Stimulated activated CD8-positive, alpha-beta memory T cell treated with anti-CD3 and anti-CD28 coated beads, Interleukin-4, amount 100 ng/mL, for 24 hours (primary cell): ENCODE measurements around the gene ATG7.
"Not testable (repeated sequence)": the region's sequence is repeated elsewhere in the genome, so short reads cannot be mapped to it uniquely, and the experiment has no call there.

Experiments
- DNase-seq: peaks from one replicate; pipeline ENCODE4 v3.0.0-alpha.2; 2020; ENCODE audit warnings: low read depth

ATG7 gene

GRCh38 chr3:11434563-11435096, 162.4 kb downstream of the ATG7 start:
- no peak for DNase-seq

DNA sequence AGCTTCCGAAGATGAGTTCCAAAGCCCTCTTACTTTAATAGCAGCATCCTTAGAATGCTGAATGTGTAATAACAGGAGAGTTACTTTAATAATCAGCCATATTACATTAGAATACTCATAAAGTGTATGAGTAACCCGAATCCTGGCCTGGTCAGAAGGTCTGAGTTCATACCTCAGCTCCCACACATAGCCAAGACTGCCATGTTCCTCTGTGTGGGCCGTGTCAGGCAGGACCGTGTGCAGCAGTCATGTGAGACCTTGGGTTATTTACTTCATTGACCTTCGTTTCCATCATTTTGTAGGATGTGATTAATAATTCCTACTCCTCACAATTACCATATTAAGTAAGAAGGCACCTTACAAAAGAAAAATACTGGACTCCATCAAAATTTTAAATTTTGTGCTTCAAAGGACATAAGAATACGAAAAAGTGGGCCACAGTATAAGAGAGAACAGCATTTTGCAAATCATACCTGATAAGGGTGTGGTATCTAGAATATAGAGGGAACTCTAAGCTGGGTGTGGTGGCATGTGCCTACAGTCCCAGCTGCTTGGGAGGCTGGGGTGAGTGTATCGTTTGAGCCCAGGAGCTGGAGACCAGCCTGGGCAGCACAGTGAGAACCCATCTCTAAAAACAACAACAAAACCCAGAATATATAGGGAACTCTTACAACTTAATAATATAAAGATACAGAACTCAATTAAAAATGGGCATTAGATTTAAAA, 163.4 kb downstream of the ATG7 start:
- no peak for DNase-seq

DNA sequence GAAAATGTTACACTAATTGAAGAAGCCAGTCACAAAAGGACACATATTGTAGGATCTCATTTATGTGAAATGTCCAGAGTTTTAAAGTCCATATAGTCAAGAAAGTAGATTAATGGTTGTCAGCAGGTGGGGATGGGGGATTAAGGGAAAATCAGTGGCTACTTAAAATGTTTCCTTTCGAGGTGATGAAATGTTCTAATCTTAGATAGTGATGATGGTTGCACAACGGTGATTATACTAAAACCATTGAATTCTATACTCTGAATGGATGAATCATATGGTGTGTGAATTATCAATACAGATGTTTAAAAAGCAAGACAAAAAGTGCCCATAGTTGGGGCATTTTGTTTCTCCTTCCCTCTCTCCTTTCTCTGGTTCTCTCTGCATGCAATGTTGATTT, 164.6 kb downstream of the ATG7 start:
- no peak for DNase-seq

DNA sequence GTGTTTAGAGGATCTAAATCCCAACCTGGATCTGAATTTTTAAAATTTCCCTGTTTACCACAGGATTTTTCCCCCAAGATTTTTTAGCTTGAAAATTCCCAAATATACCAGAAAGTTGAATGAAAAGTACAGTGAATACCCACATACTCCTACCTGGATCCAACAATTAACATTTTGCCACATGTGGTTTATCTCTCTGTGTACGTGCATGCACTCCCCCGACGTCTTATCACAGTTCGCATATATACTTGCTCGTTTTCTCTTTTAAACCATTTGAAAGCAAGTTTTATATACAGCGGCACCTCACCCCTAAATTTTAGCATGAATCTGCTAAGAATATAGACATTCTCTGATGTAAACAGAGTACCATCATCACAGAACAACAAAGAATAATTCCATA, 165.3 kb downstream of the ATG7 start:
- no peak for DNase-seq

GRCh38 chr3:11438646-11439045, 166.4 kb downstream of the ATG7 start:
- no peak for DNase-seq

DNA sequence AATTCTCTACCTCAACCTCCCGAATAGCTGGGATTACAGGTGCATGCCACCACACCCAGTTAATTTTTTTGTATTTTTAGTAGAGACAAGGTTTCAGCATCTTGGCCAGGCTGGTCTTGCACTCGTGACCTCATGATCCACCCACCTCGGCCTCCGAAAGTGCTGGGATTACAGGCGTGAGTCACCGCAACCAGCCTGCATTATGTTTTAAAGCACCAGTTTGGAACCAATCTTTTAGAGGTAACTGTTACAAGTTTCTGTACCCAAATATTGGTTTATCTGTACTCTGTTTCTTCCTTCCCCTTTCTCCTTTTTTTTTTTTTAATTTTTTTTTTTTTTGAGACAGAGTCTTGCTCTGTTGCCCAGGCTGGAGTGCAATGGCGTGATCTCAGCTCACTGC, 169.1 kb downstream of the ATG7 start:
- DNase-seq: not testable (repeated sequence)

- DNase-seq: no peak
Observed at GRCh38 chr3:11444404-11444803, 172.2 kb downstream of the ATG7 start.

GRCh38 chr3:11445193-11445592, 173.0 kb downstream of the ATG7 start:
- not testable (repeated sequence) for DNase-seq

DNA sequence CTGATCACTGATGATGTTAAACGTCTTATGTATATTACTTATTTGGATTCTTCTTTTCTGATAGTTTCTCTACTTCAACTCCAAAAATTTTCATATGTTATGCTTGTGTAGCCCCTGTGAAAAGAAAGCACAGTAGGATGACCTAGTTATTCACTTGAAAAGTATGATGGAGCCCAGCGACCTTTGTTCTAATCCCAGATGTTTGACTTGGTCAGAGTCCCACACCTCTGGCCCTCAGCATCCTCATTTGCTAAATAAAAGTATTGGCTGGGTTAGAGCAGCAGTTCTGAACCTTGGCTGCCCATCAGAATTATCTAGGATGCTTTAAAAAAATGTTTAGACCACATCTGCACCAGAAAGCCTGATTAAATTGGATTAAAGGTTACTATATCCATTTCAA, 173.7 kb downstream of the ATG7 start:
- no peak for DNase-seq

DNA sequence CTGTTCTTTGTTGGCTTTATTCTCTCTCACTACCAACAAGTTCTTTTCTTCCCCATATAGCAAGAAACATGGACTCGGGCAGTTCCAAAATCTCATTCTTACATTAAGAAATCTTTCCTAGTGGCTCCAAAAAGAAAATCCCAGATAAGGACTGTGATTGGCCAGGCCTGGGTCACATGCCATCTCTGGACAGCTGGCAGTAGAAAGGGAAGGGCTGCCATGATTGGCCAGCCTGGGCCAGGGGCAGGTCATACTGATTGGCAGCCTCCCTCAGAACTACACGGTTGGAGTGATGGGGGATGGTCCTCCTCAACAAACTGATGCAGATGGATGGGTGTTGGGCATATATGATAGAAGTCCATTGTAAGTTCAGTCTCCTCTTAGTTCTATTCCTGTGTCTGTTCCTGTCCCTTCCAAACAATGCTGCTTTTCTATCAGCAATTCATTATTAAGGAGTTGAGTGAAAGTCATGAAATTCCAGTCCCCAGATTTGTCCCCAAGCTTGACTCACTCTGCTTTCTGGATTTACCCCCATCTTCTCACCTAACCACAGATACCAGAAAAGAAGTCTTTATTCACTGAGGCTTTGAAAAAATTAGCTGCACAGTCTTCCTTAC, 175.5 kb downstream of the ATG7 start:
- DNase-seq: no peak

DNA sequence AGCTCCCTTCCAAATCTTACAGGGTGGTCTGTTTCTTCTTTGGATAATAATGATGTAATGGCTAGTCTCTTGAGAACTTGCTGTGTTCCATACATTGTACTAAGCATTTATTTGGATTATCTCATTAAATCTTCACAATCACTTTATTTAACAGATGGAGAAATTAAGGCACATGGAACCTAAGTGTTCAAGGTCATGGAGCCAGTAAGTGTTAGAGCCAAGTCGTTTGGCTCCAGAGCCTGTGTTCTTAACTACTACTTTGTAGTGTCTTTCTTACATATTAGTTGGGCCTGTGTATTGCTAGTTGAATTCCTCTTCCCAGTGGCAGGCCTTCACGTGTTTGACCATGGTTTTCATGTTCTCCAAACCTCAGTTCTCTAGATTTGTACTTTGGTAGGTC, 177.8 kb downstream of the ATG7 start:
- DNase-seq: no peak

DNA sequence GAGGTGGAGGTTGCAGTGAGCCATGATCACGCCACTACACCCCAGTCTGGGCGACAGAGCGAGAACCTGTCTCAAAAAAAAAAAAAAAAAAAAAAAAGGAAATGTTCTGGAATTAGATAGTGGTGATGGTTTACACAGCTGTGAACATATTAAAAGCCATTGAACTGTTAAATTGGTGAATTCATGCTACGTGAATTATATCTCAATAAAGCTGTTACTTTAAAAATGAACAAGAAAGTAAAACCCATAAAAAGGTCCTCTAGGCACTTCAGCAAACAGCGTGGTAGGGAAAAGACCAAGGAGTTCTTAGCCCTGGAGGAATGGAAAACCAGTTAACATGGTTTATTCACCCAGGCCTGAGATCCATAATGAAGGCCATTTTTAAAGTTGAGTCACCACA, 180.1 kb downstream of the ATG7 start:
- DNase-seq: no peak

- DNase-seq: no peak
Observed at GRCh38 chr3:11452885-11453847, 181.0 kb downstream of the ATG7 start.

DNA sequence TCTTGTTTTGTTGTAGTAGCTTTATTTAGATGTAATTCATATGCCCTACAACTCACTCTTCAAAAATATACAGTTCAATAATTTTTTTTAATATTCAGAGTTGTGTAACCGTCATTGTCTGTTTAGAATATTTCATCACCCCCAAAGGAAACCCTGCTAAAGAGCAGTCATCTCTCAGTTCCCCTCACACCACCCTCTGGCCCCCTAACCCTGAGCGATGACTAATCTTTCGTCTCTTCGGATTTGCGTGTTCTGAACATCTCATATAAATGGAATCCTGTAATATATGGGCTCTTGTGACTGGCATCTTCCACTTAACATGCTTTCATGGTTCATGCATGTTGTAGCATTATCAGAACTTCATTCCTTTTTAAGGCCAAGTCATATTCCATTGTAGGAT, 183.8 kb downstream of the ATG7 start:
- DNase-seq: no peak

- no peak for DNase-seq
Observed at GRCh38 chr3:11457135-11457534, 184.9 kb downstream of the ATG7 start.

DNA sequence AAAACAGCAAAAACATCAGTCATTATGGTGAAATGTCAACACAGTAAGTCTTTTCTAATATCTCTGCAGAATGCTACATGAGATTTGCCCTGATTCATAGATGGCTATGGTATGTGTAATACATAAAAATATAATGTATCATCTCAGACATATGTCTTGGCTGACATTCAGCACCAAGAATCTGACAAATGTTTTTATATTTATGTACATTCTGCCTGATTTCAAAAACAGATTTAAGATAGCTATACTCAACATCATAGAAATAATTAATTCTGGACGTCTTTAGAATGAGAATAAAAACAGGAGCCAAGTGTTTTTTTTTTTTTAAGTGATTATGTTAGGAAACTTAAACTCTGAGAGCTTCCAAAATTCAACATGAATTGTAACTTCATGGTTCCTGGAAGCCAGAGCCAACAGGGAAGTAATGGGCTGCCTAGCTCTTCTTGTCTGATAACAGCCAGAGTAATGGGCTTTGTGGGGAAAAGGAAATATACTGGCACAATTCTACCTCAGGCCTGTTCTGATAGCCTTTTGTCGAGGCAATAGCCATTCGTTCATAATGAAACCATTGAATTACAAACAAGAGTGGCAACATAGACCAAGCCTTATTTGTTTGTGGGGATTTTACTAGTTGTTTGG, 187.1 kb downstream of the ATG7 start:
- no peak for DNase-seq

DNA sequence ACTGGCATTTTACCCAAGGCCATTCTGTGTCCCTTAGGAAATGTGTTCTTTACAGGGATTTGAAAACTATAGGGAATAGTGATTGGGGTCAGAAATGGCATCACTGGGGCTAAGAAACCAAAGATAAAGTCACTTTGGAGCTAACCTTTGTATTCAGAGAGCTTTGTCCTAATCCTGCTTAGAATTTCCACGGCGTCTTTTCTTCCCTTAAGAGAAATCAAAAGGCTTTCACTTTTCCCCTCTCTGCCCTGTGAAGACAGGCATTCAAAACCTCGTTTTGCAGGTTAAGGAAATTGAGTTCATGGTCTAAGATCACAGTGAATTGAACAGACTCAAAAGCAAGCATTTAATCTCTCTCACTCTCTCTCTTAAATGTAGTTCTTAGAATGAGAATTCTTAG, 189.0 kb downstream of the ATG7 start:
- DNase-seq: no peak

GRCh38 chr3:11462673-11463072, 190.5 kb downstream of the ATG7 start:
- DNase-seq: not testable (repeated sequence)

- DNase-seq: no peak
Observed at GRCh38 chr3:11463591-11463990, 191.4 kb downstream of the ATG7 start.

DNA sequence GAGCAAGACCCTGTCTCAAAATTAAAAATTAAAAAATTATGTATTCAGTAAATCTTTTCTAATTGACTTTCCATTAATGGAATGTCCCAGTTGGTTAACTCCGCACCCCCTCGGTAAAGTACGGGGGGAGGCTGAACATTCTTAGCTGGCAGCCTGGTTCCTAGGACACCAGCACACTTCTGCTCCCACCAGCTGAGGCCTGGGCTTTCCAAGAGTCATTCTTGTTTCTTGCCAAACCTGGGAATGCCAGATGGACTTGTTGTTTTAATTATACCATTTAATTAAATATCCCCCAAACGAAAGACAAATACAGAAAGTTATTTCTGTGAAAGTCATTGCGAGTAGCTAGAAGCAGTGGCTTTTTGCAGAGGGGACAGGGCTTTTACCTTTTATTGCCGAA, 192.2 kb downstream of the ATG7 start:
- no peak for DNase-seq

DNA sequence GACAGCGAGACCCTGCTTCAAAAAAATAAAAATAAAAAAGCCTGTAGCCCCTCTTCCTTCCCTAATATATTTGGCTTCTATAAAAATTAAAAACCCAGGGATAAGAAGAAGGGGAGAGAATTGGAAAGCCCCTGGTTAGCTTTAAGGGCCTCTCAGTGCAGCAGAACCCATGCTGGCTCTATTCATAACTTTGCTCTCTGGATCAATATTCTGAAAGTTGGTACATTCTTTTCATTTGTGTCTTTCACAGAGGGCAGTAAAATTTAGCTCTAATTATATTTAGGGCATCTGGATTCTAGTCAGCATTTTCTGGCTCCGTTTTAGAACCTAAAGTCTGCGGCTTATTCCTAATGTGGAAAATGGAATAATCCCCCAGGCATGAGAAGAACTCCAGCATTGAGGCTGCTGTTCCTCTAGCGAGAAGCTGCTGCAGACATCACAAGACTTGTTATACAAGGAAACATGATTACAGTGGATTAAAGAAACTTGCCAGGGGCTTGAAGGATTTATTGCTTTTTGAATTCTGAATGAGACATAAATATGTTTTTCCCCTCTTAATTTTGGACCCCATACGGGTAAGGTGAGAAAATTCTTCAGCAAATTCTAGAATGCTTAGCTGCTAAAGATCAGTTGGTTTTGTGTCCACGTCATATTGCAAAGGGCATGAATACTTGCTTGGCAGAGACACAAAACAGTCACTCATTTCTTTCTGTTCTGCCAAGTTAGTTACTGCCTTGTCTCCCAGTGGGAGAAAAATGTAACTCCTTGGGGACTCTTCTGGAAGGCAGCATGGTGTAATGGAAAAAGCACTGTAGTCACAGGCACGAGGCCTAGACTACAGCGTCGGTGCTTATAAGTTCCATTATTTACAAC, 193.8 kb downstream of the ATG7 start:
- DNase-seq: no peak
